LHCN-M2 (cell line): ENCODE data around the gene MYH11. TPM values are rescaled to one million over a fixed set of nuclear protein-coding genes. Genes with fewer than 3 reads are reported as not detected.
"Not testable (repeated sequence)": the region's sequence is repeated elsewhere in the genome, so short reads cannot be mapped to it uniquely, and the experiment has no call there.

Experiments
- DNase-seq: peaks from one replicate; pipeline ENCODE4 v3.0.0-alpha.2; 2012; ENCODE audit warnings: low read depth
- total RNA-seq: library from RNA; depleted of rRNA; stranded (reverse); fragments of >200 nt; gene quantifications from 2 replicates; pipeline ENCODE4 v1.2.3, GENCODE V29; 2014

Gene MYH11
- total RNA-seq, 1 experiment from 2014 or later: under 0.01 TPM

DNA sequence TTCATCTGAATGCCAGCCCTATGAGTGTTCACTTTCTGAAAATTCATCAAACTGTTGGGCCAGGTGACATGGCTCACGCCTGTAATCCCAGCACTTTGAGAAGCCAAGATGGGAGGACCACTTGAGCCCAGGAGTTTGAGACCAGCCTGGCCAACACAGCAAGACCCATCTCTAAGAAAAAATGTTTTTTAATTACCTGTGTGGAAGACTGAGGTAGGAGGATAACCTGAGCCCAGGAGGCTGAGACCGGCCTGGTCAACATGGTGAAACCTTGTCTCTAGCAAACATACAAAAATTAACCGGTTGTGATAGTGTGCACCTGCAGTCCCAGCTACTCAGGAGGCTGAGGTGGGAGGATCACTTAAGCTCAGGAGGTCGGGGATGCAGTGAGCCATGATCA, 10.3 kb downstream of the MYH11 start:
- no peak for DNase-seq

DNA sequence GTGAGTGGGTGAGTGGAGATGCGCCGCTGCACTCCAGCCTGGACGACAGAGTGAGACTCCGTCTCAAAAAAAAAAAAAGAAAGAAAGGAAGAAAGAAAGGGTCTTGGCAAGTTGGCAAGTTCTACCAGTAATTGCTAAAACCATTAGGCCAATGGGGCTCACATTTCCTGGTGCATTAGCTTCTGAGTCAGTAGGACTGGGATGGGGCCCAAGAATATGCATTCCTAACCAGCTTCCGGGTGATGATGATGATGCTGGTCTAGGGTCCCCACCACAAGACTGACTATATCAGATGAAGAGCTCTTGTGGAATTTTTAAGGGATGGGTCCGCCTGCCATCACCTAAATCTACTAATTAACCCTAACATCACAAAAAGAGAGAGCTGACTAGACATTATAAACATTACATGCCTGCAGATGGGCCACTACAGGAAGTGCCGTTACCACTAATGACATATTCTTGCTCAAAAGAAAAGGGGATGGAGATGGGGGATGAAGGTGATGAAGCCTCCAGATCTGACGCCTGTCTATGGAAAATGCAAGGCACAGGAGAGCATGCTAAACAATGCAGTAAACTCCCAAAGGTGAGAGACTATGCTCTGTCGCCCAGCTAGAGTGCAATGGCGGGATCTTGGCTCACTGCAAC, 13.1 kb downstream of the MYH11 start:
- DNase-seq: no peak

DNA sequence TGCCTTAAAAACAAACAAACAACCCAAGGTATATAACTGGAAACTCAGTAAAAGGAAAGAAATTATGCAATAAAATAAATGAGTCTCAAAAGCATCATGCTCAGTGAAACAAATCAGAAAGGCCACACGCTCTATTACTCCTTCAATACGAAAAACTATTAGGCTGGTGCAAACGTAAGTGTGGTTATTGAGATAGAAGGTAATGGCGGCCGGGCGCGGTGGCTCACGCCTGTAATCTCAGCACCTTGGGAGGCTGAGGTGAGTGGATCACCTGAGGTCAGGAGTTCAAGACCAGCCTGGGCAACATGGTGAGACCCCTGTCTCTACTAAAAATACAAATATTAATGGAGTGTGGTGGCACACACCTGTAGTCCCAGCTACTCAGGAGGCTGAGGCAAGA, 17.6 kb downstream of the MYH11 start:
- DNase-seq: not testable (repeated sequence)

GRCh38 chr16:15837761-15838160, 19.1 kb downstream of the MYH11 start:
- no peak for DNase-seq

DNA sequence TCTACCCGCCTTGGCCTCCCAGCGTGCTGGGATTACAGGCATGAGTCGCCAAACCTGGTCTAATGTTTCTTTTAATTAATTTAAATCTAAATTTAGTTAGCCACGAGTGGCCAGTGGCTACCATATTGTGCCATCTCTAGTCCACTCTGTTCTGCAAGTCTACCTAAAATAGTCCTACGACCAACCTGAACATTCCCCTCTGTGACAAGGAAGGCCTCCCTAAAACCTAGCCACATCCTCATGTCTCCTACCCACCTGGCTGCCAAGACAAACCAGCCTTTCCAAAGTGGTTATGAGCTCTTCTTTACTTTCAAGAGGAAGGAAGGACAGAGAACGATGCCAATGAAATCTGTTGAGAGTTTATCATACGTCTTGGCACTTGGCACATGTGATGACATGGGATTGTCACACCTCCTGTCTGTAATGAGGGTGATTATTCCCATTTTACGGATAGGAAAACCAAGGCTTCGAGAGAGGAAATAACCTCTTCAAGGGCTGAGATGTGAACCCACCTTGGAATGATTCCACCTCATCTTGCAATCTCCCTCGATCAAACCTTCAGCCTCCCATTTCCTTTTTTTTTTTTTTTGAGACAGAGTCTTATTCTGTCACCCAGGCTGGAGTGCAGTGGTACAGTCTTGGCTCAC, 19.7 kb downstream of the MYH11 start:
- DNase-seq: no peak

DNA sequence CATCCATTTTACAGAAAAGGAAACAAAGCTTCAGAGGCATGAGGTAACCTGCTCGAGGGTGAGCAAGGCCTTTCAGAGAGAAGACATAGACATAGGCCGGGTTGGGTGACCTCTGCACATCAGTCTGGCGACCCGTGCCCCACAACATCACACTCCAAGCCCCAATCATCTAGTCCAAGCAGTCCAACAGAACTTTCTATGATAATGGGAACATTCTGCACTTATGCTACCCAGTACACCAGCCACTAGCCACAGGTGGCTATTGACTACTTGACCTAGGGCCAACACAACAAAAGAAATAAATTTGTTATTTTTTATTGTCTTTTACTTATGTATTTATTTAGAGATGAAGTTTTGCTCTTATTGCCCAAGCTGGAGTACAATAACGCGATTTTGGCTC, 20.8 kb downstream of the MYH11 start:
- DNase-seq: no peak

DNA sequence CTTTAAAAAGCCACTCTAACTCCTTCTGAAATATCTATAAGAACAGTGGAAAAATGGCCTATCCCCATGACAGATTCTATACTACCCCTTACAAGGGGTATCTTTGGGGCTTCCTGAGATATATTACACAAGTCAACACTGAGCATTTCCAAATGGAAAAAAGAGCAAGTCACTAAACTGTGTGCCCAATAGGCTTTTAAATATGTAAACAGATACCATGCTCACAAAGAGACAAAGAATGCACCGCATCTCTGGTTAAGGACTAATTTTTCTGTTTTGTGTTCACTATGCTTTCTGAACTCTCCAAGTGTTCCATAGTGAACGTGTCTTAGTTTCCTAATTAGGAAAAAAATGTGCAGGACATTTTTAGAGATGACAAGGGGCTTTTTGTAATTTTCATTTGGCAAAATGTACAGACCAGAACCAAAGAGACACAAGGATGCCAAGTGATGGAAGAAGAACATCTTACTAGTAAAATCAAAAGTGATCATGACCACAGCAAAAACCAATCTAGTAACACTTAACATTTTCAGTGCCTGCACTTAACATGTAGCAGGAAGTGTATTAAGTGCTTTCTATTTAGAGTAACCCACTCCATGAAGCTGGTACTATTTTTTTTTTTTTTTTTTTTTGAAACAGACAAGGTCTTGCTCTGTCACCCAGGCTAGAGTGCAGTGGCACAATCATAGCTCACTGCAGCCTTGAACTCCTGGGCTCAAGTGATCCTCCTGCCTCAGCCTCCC, 21.5 kb downstream of the MYH11 start:
- DNase-seq: no peak

- DNase-seq: no peak
Measured at GRCh38 chr16:15834502-15834901, 22.3 kb downstream of the MYH11 start.

GRCh38 chr16:15833541-15833940, 23.3 kb downstream of the MYH11 start:
- no peak for DNase-seq

DNA sequence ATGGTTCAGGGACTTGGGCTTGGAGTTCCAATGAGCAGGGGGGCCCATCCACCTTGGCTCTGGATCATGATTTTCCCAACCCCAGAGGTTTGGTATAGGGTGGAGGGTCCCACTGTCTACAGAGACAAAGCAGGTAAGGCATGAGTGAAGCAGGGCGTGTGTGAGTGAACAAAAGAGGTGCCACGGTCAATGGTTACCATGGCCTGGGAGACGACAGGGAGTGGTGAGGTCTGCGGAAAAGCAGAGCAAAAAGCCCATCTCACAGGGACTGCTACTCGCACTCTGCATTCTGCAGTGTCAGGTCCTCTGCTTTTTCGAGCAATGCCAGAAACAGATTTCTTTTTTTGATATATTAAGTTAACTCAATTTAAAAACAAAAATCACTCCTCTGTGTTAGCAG, 24.6 kb downstream of the MYH11 start:
- no peak for DNase-seq

DNA sequence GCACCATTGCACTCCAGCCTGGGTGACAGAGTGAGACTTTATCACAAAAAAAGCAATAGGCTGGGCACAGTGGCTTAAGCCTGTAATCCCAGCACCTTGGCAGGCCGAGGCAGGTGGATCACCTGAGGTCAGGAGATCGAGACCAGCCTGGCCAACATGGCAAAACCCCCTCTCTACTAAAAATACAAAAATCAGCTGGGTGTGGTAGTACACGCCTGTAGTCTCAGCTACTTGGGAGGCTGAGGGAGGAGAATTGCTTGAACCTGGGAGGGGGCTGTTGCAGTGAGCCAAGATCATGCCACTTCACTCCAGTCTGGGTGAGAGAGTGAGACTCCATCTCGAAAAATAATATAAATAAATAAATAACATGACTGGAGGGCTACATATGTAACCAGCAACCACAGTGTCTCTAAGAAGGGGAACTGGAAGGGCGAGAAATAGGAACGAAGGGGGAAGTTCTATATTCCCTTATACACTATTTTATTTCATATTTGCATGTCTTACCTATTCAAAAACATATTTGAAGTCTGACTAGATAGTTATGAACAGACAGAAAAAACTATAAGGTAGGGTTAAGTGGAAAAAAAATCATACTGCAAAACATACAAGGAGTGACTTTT, 25.9 kb downstream of the MYH11 start:
- no peak for DNase-seq

- no peak for DNase-seq
Measured at GRCh38 chr16:15829460-15829859, 27.4 kb downstream of the MYH11 start.

GRCh38 chr16:15827709-15828343, 29.0 kb downstream of the MYH11 start:
- DNase-seq: no peak

- DNase-seq: no peak
Measured at GRCh38 chr16:15827299-15827698, 29.5 kb downstream of the MYH11 start.

GRCh38 chr16:15825750-15826305, 31.0 kb downstream of the MYH11 start:
- DNase-seq: no peak

DNA sequence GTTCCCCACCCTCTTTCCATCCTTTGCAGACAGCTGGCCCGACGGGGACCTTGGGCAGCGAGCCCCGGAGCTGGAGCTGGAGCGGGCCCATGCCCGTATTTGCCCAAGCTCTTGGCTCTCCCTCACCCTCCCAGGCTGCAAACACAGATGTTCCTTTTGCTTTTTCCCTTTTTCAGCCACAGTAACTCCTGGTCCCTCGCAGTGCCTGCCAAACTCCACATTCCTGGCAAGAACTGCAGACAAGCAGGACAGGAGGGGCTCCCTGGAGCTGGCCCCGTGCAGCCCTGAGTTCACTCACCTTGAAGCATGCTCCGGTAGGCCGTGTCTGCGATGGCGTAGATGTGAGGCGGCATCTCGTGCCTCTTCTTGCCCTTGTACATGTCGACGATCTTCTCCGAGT, 33.9 kb downstream of the MYH11 start:
- no peak for DNase-seq

DNA sequence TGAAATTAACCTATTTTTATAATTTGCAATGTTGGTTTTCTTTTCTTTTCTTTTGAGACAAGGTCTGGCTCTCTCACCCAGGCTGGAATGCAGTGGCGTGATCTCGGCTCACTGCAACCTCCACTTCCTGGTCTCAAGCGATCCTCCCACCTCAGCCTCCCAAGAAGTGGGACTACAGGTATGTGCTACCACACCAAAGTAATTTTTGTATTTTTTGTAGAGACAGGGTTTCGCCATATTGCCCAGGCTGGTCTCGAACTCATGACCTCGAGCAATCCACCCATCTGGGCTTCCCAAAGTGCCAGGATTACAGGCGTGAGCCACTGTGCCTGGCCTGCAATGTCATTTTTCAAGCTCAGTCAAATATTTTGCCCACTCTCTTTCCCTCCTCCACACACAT, 36.0 kb downstream of the MYH11 start:
- no peak for DNase-seq

- no peak for DNase-seq
Measured at GRCh38 chr16:15819046-15819445, 37.8 kb downstream of the MYH11 start.

- no peak for DNase-seq
Measured at GRCh38 chr16:15817446-15817845, 39.4 kb downstream of the MYH11 start.

- DNase-seq: no peak
Measured at GRCh38 chr16:15816228-15816627, 40.6 kb downstream of the MYH11 start.

DNA sequence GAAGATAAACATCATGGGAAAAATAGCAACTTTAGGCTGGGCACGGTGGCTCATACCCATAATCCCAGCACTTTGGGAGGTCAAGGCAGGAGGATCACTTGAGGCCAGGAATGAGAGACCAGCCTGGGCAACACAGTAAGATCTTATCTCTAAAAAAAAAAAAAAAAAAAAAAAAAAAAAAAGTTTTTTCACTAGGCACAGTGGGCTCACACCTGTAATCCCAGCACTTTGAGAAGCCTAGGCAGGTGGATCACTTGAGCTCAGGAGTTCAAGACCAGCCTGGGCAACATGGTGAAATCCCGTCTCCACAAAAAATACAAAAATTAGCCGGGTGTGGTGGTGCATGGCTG, 44.5 kb downstream of the MYH11 start:
- DNase-seq: not testable (repeated sequence)
